Ascending aorta (tissue), 2 donors: ENCODE measurements around the gene QSOX2. TPM values are rescaled to one million over a fixed set of nuclear protein-coding genes. Genes with fewer than 3 reads are reported as not detected.

Experiments used
- DNase-seq, 2 donors: peaks; one replicate each; pipeline ENCODE4 v3.0.0-alpha.2; 2019; ENCODE audit warnings: low spot score in 2 of 2
- H3K27ac ChIP-seq, 2 donors: fragments of 200-600 bp; sonication (generic); one replicate each; pipeline ENCODE4 v1.5.1; 2016 to 2017; ENCODE audit warnings: mild to moderate bottlenecking in 1 of 2
- H3K27me3 ChIP-seq: fragments of 200-600 bp; sonication (generic); one replicate; pipeline ENCODE4 v1.5.1; 2017
- H3K36me3 ChIP-seq, 2 donors: fragments of 200-600 bp; sonication (generic); one replicate each; pipeline ENCODE4 v1.5.1; 2016
- H3K4me1 ChIP-seq, 2 donors: fragments of 200-600 bp; sonication (generic); one replicate each; pipeline ENCODE4 v1.5.1; 2016 to 2017; ENCODE audit warnings: mild to moderate bottlenecking in 1 of 2
- H3K4me3 ChIP-seq, 2 donors: fragments of 200-600 bp; sonication (generic); one replicate each; pipeline ENCODE4 v1.5.1; 2016 to 2017; ENCODE audit warnings: mild to moderate bottlenecking in 1 of 2
- H3K9me3 ChIP-seq, 2 donors: fragments of 200-600 bp; sonication (generic); one replicate each; pipeline ENCODE4 v1.5.1; 2016
- intact Hi-C: fragments of 100-400 bp; cut with DNase I; formaldehyde crosslinking; loops from one replicate; pipeline ENCODE4 v1.15.1; 2023
- total RNA-seq: library from RNA; depleted of rRNA; stranded (reverse); fragments of >200 nt; gene quantifications from one replicate; pipeline ENCODE4 v1.1.0, GENCODE V29; 2016
- TF ChIP-seq, protein P1 (sequence below), 3 experiments: fragments of 200-600 bp in 2 of 3; fragments of 450-650 bp in 1 of 3; sonication (generic) in 2 of 3; IDR thresholded peaks; one replicate each; pipeline ENCODE4 v1.5.1; 2016 to 2019; ENCODE audit warnings: antibody characterized with exemption in 3 of 3, mild to moderate bottlenecking in 1 of 3, moderate library complexity in 1 of 3

The QSOX2 gene
- total RNA-seq, 1 donor from 2014 or later, result 3.7 TPM

DNA sequence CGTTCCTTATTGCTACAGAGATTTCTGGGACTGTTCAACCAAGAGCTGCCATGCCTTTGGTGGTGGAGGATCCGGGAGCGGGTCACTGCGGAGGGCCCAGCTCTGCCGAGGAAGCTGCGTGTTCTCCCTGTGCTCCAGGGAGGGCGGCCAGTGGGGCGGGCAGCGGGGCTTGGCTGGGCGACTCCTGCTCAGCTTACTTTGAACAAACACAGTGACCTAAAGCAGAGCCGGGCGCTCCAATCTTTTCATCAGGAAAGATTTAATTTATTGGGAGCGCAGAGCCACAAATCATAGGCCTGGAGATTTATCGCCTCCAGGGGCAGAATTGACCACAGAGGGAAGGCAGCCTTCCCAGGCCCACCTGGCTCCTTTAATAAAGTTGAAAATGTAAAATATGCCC is 68.4 kb downstream of the QSOX2 start:
- intact Hi-C loops, result no loop called here
- TF ChIP-seq, protein P1, sequence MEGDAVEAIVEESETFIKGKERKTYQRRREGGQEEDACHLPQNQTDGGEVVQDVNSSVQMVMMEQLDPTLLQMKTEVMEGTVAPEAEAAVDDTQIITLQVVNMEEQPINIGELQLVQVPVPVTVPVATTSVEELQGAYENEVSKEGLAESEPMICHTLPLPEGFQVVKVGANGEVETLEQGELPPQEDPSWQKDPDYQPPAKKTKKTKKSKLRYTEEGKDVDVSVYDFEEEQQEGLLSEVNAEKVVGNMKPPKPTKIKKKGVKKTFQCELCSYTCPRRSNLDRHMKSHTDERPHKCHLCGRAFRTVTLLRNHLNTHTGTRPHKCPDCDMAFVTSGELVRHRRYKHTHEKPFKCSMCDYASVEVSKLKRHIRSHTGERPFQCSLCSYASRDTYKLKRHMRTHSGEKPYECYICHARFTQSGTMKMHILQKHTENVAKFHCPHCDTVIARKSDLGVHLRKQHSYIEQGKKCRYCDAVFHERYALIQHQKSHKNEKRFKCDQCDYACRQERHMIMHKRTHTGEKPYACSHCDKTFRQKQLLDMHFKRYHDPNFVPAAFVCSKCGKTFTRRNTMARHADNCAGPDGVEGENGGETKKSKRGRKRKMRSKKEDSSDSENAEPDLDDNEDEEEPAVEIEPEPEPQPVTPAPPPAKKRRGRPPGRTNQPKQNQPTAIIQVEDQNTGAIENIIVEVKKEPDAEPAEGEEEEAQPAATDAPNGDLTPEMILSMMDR (IDR thresholded peaks at IDR 0.05), result no peak

DNA sequence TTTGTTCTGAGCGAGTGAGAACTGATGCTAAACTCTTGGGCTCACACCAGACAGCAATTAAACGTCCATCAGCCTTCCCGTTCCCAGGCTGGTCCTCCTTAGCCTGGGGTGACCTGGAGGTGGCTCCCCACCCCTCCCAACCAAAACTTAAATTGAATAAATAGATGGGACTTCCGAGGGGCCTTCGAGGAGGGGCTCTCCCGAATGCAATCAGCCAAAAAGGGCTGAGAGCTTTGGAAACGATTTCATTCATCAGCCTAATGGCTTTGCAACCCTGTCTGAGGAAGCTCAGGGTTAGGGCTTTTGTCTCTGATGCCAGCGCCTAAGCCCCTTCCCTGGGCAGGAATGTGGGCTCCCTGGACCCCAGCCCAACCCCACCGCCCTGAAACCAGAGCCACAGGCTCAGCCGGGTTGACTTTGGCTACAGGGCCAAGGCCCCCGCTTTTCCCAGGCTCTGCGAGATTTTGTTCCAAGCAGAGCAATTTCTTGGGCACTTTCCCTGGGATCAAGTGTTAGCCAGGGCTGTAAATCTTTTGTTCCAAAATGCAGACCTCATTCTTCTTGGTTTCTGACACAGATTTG is 69.9 kb downstream of the QSOX2 start:
- Histone ChIP-seq H3K4me1 (no peaks in the 10 kb centered on the region), H3K36me3 (no peaks in the 10 kb centered on the region), H3K4me3 (no peak overlapping the region), H3K27ac (no peak overlapping the region), H3K27me3 (no peaks in the 10 kb centered on the region), H3K9me3 (no peaks in the 10 kb centered on the region)
- no peak for DNase-seq
- intact Hi-C loops, result no loop called here
- TF ChIP-seq, protein P1 (IDR thresholded peaks at IDR 0.05), result no peak

More for the DNA sequence above, 68.4 kb downstream of the QSOX2 start:
- no peaks in the 10 kb centered on the region for H3K36me3 ChIP-seq
- DNase-seq, result no peak
- no peaks in the 10 kb centered on the region for H3K27me3 ChIP-seq
- H3K9me3 ChIP-seq, result no peaks in the 10 kb centered on the region
- no peak overlapping the region for H3K4me3 ChIP-seq
- no peaks in the 10 kb centered on the region for H3K4me1 ChIP-seq
- no peak overlapping the region for H3K27ac ChIP-seq

DNA sequence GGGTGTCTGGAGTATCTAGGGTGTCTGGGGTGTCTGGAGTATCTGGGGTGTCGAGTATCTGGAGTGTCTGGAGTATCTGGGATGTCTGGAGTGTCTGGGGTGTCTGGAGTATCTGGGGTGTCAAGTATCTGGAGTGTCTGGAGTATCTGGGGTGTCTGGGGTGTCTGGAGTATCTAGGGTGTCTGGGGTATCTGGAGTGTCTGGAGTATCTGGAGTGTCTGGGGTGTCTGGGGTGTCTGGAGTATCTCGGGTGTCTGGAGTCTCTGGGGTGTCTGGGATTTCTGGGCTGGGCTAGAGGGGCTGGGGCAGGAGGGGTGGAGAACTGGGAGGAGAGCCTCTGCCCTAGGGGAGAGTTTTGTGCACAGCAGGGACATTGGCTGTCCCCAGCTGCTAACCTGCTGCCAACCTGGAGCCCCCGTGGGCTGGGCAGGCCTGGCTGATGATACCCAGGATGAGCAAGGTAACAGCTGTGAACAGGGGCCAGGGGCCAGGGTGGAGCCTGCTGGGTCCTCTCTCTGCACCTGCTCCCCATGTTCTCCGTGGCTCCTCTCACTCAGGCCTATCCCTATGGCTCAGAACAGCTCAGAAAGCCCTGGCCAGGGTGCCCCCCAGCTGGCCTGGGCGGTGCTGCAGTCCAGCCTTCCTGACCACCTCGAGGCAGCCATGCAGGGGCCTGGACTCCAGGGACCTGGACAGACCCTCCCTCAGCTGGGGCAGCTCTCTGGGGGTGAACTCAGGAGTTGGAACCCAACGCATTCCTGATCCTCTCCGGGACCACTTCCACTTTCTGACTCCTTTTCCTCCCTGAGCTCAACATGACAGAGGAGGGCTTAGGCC is 70.6 kb downstream of the QSOX2 start:
- Histone ChIP-seq H3K4me1 (no peaks in the 10 kb centered on the region), H3K27me3 (no peaks in the 10 kb centered on the region), H3K9me3 (no peaks in the 10 kb centered on the region), H3K4me3 (no peak overlapping the region), H3K36me3 (no peaks in the 10 kb centered on the region), H3K27ac (no peak overlapping the region)
- DNase-seq, result no peak
- intact Hi-C loops, result no loop called here
- TF ChIP-seq, protein P1 (IDR thresholded peaks at IDR 0.05), result no peak

DNA sequence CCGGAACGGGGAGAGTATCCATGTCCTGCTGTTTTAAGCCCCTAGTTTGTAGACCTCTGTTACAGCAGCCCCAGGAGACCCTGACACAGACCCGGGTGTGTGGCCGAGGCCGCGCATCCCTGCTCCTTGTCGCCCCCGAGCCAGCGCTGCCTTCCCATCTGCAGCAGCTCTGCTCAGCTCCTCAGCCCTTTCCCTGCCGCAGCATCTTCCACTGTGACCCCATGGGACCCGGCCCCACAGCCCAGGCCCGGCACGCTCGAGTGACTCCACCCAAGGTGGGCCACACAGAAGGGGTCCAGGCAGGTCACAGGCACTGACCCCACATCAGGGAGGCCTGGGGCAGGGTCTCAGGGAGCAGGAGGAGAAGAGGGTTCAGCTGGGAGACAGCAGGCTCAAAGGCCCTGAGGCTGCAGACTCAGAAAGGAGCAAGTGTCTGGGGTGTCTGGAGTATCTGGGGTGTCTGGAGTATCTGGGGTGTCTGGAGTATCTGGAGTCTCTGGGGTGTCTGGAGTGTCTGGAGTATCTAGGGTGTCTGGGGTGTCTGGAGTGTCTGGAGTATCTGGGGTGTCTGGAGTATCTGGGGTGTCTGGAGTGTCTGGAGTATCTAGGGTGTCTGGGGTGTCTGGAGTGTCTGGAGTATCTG is 71.8 kb downstream of the QSOX2 start:
- H3K27me3 ChIP-seq, result no peaks in the 10 kb centered on the region
- no peak overlapping the region for H3K4me3 ChIP-seq
- no peaks in the 10 kb centered on the region for H3K36me3 ChIP-seq
- intact Hi-C loops, result no loop called here
- DNase-seq, result no peak
- no peaks in the 10 kb centered on the region for H3K4me1 ChIP-seq
- H3K27ac ChIP-seq, result no peak overlapping the region
- no peaks in the 10 kb centered on the region for H3K9me3 ChIP-seq
- TF ChIP-seq, protein P1 (IDR thresholded peaks at IDR 0.05), result no peak

DNA sequence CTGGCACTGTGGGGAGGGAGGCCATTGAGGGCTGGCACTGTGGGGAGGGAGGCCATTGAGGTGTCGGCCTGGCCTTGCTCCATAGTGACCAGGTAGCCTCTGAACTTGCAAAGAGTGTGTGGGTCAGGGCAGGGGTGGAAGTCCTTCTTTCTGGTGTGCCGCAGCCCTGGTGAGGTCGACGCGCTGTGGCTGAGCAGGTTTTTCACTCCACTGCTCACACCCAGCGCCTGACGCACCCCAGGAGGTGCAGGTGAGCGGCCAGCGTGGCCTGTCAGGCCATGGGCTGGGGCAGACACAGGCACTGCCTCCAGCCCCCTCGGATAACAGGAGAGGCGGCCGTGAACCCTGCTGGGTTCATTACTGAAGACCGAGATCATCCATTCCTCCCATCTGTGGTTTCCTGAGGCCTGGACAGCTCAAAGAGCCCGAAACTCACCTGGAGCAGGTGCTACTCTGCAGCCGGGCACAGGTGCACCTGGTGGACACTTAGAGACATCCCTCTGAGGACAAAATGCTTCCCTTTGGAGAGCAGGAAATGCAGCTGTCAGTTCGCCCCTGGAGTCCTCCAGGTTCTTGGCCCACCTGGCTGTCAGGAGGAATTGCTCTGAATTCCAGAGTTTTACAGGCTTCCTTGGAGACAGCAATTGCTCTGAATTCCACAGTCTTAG is 73.1 kb downstream of the QSOX2 start:
- H3K27ac ChIP-seq, result no peak overlapping the region
- intact Hi-C loops, result no loop called here
- no peaks in the 10 kb centered on the region for H3K27me3 ChIP-seq
- no peaks in the 10 kb centered on the region for H3K9me3 ChIP-seq
- H3K4me1 ChIP-seq, result no peaks in the 10 kb centered on the region
- DNase-seq, result no peak
- H3K36me3 ChIP-seq, result no peaks in the 10 kb centered on the region
- TF ChIP-seq, protein P1 (IDR thresholded peaks at IDR 0.05), result no peak
- no peak overlapping the region for H3K4me3 ChIP-seq
